ENCODE data around the gene TMEM220.

TMEM220 gene

DNA sequence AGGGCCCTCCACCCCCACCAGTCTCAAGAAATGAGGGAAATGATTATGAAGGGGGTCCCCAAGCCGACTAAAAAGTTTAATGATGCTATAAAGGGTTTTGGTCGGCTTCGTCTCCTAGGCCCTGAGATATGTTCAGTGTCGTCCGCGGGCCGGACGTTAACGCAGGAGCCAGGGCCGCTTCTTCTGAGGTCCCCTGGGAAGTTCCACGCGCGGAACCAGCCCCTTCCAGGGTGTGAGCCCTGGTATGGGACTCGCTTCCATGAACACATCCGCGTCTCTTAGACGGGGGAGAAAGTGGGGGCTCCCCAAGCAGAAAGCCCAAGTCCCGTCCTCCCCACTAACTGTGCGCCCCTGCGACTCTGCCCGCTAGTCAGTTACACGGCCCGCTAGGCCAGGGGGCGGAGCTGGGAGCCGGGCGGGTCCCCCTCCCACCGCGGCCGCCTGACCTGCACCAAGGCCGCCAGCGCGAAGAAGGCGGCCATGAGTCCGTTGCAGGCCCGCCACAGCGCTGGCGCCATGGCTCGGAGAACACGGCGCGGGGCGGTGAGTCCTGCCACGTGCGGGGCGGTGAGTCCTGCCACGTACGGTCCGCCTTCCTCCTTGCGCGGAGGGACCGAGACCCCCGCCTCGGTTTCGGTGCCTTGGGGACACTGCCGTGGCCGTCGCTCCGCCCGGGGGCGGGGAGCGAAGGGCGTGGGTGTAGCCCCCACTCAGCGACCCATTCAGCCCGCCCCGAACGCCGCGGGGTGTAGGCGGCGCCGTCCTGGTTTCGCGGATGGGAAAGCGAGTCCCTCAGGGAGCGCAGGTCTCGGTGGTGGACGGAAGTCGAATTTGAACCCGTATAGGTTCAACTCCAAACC, at the start of gene TMEM220:
Gene TMEM220, minus strand, starts transcription at position 690 of the 860 bp plus-strand sequence. Its CDS starts 172 bp downstream, at position 518.
- no peak for DNase-seq (ENCODE audit: low read depth, low spot score)

DNA sequence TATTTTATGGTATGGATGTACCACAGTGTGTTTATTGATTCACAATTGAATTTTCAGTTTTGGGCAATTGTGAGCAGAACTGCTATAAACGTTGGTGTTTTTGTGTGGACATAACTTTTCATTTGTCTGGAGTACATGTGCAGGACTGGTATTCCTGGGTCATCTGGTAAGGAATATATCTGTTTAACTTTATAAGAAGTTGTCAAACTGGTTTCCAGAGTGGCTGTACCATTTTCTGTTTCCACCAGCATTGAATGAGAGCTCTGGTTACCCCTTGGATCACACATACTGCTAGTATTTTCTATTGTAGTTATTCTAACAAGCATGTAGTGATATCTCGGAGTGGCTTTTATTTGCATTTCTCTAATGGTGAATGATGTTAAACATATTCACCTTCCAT, 49.8 kb upstream of the TMEM220 start:
- no peak for DNase-seq (ENCODE audit: low read depth, low spot score)

DNA sequence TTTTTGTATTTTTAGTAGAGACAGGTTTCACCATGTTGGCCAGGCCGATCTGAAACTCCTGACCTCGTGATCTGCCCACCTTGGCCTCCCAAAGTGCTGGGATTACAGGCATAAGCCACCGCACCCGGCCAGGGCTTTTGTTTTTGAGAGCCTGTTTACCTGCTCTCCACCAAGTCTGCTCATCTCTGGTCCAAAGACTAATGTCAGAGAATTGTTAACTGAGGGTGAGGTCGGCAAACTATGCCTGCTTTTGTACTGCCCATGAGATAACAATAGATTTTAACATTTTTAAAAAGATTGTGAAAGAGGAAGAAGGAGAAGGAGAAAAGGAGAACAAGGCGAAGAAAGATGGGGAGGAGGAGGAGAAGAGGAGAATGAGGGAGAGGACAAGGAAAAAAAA, 48.1 kb upstream of the TMEM220 start:
- no peak for DNase-seq (ENCODE audit: low read depth, low spot score)

DNA sequence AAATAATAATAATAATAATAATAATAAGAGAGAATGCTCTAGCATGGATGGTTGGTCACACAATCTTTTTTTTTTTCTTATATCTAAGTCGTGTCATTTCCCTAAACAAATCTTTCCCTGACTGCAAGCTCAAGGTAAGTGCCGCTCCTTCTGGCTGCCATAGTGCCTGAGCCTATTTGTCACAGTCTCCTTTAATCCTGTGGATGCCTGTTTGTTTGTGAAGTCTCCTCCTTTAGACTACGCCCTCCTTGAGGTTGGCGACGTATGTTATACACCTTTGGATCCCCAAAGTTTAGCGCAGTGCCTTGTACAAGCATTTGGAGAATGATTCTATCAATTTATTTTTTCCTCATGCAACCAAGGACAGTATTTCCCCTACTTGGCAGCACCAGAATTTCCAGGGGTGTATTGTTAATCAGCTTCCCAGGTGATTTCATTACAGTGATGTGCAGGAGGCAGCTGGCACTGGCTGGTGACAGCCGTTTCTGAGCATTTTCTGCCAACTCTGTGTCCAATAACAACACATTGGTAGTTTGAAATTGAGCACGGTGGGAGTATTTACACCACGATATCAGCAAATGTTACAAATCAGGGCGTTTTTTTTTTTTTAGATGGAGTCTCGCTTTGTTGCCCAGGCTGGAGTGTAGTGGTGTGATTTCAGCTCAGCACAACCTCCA, 47.4 kb upstream of the TMEM220 start:
- no peak for DNase-seq (ENCODE audit: low read depth, low spot score)

DNA sequence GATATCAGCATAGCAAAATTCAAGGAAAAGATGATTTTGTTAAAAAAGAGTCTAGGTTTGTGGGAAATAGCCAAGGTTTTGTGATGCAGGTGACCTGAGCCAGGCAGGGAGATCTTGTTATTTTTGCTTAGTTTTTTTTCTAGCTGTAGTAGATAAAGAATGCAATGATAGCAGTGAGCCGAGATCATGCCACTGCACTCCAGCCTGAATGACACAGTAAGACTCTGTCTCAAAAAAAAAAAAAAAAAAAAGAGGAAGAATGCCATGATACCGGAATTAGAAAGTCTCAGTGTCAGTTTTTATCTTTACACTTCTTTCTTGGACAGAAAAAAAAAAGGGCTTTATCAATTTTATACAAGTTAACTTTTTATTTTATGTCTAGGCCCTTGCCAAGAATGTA, 46.6 kb upstream of the TMEM220 start:
- no peak for DNase-seq (ENCODE audit: low read depth, low spot score)

DNA sequence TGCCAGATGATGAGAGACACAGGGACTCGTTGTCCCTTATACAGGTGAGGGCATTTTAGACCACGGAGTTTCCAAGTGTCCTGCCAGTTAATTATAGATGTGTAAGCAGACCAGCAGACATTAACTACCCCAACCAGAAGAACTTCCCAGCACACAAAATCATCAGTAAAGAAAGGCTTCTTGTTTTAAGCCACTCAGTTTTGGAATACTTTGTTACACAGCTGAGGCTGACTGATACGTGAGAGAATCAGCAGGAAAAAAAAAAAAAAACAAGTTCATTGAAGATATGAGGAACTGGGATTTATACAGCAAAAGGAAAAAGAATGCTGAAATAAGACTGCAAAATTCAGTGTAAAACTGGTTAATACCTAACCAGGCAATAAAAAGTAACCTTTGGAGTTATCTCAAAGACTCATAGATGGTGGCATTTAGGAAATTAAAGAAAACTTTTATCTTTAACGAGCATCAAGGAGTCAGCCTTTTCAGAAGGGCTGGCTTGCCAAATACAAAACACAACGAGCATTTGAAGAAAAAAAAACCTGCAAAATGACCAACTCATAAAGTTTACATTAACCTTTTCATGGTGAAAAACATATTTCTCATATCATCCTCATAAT, 46.0 kb upstream of the TMEM220 start:
- no peak for DNase-seq (ENCODE audit: low read depth, low spot score)

DNA sequence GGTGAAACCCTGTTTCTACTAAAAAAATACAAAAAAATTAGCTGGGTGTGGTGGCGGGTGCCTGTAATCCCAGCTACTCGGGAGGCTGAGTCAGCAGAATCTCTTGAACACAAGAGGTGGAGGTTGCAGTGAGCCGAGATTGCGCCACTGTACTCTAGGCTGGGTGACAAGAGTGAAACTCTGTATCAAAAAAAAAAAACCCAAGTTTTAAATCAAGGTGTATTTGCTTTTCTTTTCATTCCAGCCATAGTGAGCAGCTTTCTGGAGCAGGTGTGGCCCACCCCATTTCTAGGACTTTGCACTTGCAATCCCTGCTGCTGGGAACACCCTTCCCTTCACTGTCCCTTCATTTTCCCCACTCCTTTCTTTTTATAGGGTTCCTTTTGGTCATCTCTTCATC, 45.2 kb upstream of the TMEM220 start:
- DNase-seq (ENCODE audit: low read depth, low spot score): no peak

DNA sequence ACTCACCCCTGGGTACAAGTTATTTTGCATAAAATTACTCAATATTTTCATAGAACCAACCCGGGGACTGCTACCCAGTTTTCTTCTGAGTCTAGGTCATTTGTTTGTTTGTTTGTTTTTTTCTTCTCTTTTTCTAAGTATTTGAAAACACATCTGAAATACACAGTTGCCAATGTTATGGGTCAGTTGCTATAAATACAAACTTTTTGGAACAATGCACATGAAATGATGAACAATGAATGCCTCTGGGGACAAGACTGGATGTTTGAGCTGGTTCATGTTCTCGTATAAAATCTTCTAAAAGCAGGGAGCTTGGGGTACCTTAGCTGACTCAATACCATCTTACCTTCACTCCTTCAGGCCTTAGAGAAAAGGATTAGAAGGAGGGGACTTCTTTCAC, 43.6 kb upstream of the TMEM220 start:
- DNase-seq (ENCODE audit: low read depth, low spot score): no peak

DNA sequence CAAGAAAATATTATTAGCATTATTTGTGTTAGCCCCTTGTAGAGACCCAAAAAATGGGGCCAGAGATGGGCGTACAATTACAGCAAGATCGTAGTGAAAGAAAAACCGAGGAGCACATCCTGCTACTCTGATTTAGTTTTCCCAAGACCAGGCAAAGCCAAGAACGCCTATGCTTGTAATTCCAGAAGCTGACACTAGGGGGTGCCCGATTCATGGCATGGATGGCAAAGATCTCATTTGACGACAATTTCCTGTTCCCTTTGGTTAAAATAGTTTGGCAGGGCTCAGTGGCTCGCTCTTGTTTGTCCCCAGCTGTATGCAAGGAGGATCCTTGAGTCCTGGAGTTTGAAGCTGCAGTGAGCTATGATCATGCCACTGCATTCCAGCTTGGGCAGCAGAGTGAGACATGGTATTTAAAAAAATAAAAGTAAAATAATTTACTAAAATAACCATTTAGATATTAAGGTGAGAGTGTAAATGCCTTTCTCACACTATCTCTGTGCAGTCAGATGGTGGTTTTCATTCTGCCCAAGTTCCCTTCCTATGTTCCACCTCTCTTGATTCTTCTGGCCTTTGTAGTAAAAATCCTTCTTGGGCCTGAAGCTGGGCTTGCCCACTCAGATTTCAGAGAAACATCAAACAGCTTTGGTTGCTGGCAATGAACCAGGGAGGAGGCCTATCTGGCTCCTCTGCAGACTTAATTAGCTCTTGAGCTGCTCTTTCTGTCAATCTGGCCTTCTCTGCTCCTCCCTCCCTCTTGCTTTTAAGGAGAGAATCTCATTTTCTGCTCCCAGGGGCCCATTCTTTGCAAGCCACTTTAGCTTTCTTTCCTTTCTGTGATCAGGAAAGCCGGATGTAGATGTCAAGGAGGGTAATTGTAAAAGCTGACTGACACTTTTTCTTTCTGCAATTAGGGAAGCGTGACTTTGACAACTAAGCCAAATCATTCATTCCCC, 42.9 kb upstream of the TMEM220 start:
- no peak for DNase-seq (ENCODE audit: low read depth, low spot score)

DNA sequence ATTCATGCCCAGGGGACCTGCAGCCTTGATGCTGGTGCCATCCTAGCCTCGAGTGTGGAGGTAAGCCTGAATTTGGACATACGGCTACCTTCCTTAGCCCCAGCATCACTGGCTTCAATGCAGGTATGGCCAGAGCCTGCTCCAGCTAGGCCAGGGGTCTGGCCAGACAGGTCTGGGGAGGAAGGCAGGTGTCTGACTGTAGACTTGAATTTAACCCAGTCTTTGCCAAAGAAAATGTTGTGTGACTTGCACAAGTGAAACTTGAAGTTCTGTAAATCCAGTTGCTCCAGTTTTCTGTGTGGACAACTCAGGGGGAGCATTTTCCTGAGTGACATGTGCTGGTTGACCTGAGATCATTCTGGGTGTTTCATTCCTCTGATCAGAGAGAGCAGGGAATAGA, 41.3 kb upstream of the TMEM220 start:
- no peak for DNase-seq (ENCODE audit: low read depth, low spot score)

DNA sequence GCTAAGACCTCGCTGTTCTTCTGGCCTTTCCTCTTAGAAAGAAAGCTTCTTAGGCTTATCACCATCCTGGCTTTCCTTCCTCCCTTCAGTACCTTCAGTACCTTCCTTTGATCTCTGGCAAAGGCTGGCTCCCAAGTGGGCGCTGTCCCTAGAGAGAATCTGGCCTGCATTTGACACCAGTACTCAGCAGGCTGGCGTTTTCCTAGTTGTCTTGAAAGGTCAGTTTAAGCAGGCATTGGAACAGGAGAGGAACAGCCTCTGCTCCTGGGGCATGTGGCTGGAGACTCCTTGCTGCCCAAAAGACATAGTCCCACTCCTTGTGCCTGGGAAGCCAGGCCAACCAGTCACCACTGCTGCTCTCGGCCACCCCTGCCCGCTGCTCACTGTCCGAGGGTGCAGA, 40.0 kb upstream of the TMEM220 start:
- DNase-seq (ENCODE audit: low read depth, low spot score): no peak

DNA sequence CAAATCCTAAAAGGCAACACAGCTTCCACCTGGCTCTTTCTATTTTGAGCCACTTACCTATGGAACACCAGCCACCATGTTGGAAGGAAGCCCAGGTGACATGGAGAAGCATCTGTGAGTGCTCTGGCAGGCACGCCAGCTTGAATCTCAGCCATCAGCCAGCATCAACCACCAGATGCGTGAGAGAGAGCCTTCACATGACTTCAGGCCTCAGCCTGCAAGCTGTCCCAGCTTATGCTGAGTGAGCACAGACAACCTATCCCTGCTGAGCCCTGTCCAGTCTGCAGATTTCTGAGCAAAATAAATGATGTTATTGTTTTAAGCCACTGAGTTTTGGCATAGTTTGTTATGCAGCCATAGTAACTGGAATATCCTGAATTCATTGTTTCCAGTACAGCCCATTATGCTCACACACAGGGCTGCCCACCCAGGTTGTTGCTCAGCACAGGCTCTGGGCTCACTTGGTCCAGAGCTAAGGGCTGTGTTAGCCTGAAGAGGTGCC, 39.0 kb upstream of the TMEM220 start:
- no peak for DNase-seq (ENCODE audit: low read depth, low spot score)

DNA sequence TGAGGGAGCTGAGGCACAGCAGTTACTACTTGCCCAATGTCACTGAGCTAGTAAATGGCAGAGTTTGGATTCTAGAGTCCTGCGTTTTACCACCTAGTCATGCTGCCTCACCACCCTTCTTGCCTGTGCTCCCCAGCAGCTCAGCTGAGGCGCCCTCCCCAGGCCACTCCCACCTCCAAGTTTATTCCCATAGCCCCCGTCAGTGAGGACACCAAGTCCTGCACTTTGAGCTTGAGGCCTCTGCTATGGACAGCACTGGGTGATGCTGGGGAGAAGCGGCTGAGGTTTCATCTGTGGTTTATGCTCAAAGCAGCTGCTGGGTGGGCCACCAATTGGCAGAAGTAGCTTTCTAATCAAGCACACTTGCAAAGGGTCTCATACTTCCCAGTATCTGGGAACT, 37.4 kb upstream of the TMEM220 start:
- DNase-seq (ENCODE audit: low read depth, low spot score): no peak

DNA sequence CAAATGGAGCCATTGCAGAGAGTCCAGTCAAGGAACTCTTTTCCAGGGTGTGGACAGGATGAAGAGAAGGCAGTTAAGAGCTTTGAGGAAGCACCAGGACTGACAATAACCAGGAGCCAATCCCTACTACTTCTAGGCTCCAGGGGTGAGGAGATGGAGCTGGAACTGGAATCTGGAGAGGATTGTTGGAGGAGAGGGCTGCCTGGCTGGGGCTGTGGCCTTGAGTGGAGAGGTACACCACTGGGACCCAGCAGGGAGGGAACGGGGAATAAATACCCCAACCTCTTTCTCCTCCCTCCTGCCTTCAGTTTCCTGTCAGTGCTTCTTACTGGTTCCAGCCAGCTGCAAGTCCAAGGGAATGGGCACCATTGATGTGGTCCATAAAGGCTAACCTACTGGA, 32.2 kb upstream of the TMEM220 start:
- no peak for DNase-seq (ENCODE audit: low read depth, low spot score)

DNA sequence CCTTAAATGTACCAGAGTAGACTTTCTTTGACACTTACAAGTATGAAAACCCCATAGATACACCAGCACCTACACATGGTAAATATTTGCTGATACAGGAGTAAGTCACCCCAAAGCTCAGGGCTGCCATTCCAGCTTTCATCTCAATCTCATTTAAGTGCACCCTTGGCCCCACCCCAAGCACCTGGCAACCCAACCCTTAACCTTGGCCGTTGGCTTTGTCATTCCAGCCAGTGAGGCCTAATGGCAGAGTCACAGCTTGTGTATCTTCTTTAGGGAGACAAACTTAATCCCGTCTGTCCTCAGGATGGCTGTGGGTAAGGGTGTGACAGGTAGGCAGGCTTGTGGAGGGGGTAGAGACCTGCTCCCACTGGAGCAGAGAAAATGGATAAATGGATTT, 31.5 kb upstream of the TMEM220 start:
- no peak for DNase-seq (ENCODE audit: low read depth, low spot score)

DNA sequence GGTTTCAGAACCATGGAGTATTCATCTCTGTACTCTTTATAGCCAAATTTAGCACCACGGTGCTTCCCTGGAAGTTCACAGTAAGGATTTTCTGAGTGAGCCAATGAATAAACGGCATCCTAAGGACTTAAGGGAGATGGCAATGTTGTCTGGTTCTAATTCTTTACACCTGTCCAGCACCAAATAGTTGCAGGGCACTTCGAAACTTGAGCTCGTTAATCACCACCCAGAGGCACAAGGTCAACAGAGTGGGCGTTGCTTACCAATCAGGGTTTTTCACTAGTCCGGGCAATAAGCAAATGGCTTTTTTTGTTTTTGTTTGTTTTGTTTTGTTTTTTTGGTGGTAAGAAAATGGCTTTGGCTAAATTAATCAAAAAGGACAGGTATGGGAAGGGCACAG, 28.2 kb upstream of the TMEM220 start:
- no peak for DNase-seq (ENCODE audit: low read depth, low spot score)

DNA sequence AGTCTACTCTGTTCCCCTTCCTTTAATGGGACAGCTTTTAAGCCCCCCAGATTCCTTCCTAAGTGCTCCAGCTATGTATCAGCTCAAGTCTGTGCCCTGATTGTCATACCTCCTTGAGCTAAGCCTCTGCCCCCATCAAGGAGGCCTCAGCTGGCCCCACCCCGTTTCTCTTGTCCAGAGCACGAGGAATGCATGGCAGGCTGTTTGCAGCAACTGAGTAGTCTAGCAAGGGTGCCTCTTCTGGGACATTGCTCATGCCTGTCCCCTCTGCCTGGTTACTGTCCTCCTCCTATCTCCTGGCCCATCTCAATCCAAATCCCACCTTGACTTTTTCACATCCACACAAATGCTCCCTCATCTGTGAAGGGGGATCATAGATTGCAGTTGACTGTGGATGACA, 27.8 kb upstream of the TMEM220 start:
- no peak for DNase-seq (ENCODE audit: low read depth, low spot score)

DNA sequence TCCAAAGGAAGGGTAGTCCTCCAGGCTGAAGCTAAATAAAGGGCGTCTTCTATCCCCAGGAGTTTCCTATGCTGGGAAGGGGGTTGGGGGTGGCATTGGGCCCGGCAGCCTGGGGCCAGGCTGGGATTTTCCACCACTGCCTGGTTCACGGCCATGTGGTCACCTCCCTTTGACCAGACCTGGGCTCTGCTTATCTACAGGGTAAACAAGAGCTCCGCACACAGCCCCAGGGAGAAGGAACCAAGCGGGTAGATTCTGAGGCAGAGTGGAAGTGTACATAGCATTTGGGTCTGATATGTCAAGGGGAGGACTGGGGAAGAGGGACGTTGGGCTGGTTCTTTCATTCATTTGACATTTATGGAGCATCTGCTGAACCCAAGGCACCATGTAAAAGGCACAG, 27.2 kb upstream of the TMEM220 start:
- no peak for DNase-seq (ENCODE audit: low read depth, low spot score)

DNA sequence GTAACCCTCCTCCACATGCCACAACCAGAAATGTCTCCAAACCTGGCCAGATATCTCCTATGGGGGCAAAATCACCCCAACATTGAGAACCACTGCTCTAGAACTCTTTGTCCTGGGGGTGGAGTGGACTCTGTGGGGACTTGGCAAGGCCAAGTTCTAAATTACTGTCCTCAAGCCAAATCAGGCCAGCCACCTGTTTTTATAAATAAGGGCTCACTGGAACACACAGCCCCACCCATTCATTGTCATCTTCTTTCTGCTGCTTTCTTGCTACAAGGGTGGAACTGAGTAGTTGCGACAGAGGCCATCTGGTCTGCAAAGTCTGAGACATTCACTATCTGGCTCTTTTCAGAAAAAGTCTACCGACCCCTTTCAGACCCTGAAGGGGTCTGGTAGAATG, 26.8 kb upstream of the TMEM220 start:
- no peak for DNase-seq (ENCODE audit: low read depth, low spot score)

DNA sequence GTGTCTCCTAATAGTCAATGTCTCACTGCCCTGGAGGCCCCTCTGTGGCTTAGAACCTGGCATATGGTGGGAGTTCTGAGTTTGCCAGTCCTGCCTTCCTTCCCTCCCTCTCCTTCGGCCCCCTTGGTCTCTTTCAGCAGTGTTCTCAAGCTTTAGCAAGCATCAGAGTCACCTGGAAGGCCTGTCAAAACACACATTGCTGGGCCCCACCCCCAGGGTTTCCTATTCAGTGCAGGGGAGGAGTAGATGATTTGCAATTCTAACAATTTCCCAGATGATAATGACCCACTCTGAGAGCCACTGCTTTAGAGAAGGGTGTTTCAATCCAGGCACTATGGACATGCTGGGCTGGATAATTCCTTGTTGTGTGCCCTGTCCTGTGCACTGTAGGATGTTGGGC, 26.4 kb upstream of the TMEM220 start:
- DNase-seq (ENCODE audit: low read depth, low spot score): no peak

DNA sequence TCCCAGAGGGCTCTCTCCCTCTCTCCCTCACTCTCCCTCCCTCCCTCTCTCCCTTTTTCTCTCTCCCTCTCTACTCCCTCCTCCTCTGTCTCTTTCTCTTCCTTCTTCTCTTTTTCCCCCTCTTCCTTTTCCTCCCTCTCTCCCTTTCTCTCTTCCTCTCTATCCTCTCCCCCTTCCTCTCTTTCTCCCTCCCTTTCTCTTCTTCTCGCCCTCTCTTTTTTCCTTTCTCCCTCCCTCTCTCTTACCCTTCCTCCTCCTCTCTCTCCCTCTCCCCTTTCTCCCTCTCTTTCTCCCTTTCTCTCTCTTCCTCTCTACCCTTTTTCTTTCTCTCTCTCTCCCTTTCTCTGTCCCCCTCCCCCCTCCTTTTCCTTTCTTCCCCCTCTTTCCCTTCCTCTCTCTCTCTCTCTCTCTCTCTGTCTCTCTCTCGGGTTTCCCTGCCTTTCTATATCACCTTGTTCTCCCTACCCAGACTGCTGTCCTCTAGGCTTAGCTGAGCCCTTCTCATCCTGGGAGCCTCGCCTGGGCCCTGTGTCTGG, 25.8 kb upstream of the TMEM220 start:
- DNase-seq (ENCODE audit: low read depth, low spot score): no peak

Measured in iPS DF 19.7 (cell line).